BLaER1 (cell line): Measurements from ENCODE around the gene MYH6.

ENCODE experiments used
- H3K27ac ChIP-seq: shearing (Covaris generic); formaldehyde crosslinking; 2 replicates; pipeline ENCODE4 v1.8.1; 2022
- H3K27me3 ChIP-seq: shearing (Covaris generic); formaldehyde crosslinking; 2 replicates; pipeline ENCODE4 v1.8.1; 2022
- H3K36me3 ChIP-seq: shearing (Covaris generic); formaldehyde crosslinking; 2 replicates; pipeline ENCODE4 v1.8.1; 2022
- H3K4me1 ChIP-seq: shearing (Covaris generic); formaldehyde crosslinking; 2 replicates; pipeline ENCODE4 v1.8.1; 2022
- H3K4me2 ChIP-seq: shearing (Covaris generic); formaldehyde crosslinking; 2 replicates; pipeline ENCODE4 v1.8.1; 2022
- H3K4me3 ChIP-seq: shearing (Covaris generic); formaldehyde crosslinking; 2 replicates; pipeline ENCODE4 v1.8.1; 2022
- H3K9ac ChIP-seq: shearing (Covaris generic); formaldehyde crosslinking; 2 replicates; pipeline ENCODE4 v1.8.1; 2022
- H3K9me3 ChIP-seq: shearing (Covaris generic); formaldehyde crosslinking; 2 replicates; pipeline ENCODE4 v1.8.1; 2022
- H4K20me1 ChIP-seq: shearing (Covaris generic); formaldehyde crosslinking; 2 replicates; pipeline ENCODE4 v1.8.1; 2022
- Cebpa-rat ChIP-seq: shearing (Covaris generic); IDR thresholded peaks from 2 replicates; pipeline ENCODE4 v1.8.1; 2022

MYH6 gene

GRCh38 chr14:23344481-23344880 is 63.6 kb downstream of the MYH6 start:
- Histone ChIP-seq H3K4me3 (no peak overlapping the region), H3K27me3 (no peaks in the 10 kb centered on the region), H3K4me2 (no peak overlapping the region), H3K4me1 (no peaks in the 10 kb centered on the region), H3K9ac (no peak overlapping the region), H3K36me3 (no peaks in the 10 kb centered on the region), H3K9me3 (peaks cover 29% of the 10 kb centered on the region), H4K20me1 (no peaks in the 10 kb centered on the region), H3K27ac (no peak overlapping the region)
- TF ChIP-seq Cebpa-rat, result no peak

- TF ChIP-seq Cebpa-rat, result no peak
- no peak overlapping the region for H3K27ac ChIP-seq
- peaks cover 43% of the 10 kb centered on the region for H3K9me3 ChIP-seq
- no peaks in the 10 kb centered on the region for H3K36me3 ChIP-seq
- no peaks in the 10 kb centered on the region for H3K4me1 ChIP-seq
- no peak overlapping the region for H3K9ac ChIP-seq
- no peak overlapping the region for H3K4me3 ChIP-seq
- no peaks in the 10 kb centered on the region for H4K20me1 ChIP-seq
- no peak overlapping the region for H3K4me2 ChIP-seq
- no peaks in the 10 kb centered on the region for H3K27me3 ChIP-seq
Observed at GRCh38 chr14:23339506-23340268, 68.4 kb downstream of the MYH6 start.

GRCh38 chr14:23335623-23336022 is 72.5 kb downstream of the MYH6 start:
- Histone ChIP-seq H3K4me3 (no peak overlapping the region), H3K4me1 (no peaks in the 10 kb centered on the region), H3K4me2 (no peak overlapping the region), H4K20me1 (no peaks in the 10 kb centered on the region), H3K36me3 (no peaks in the 10 kb centered on the region), H3K9ac (no peak overlapping the region), H3K27me3 (no peaks in the 10 kb centered on the region), H3K9me3 (peaks cover 25% of the 10 kb centered on the region), H3K27ac (no peak overlapping the region)
- no peak for TF ChIP-seq Cebpa-rat
